ENCODE measurements around the gene NID1. TPM values are rescaled to one million over a fixed set of nuclear protein-coding genes. Genes with fewer than 3 reads are reported as not detected.

Gene NID1
- total RNA-seq, 1 experiment from 2014 or later = 0.32 TPM

GRCh38 chr1:236013330-236013729 is 51.6 kb downstream of the NID1 start:
- H3K9me2 ChIP-seq (ENCODE audit: insufficient read depth) = no peaks in the 10 kb centered on the region
- H3K4me2 ChIP-seq (ENCODE audit: low read length) = no peak overlapping the region
- no peak for ATAC-seq
- H3K9ac ChIP-seq (ENCODE audit: low read length) = no peak overlapping the region
- no peak overlapping the region for H3K27ac ChIP-seq (ENCODE audit: low read depth, low read length)
- no peak for DNase-seq (ENCODE audit: low read depth, low spot score)
- peaks cover 0 to 10% of the 10 kb centered on the region in 2 experiments; a peak in 1 of 4 replicates for H3K4me1 ChIP-seq (ENCODE audit: control insufficient read depth in 1 of 2, insufficient read depth in 2 of 2, low read length in 2 of 2)
- BruUV-seq (replicated peaks) = no TSS peak
- no peak overlapping the region for H2AFZ ChIP-seq (ENCODE audit: low read depth, low read length, poor library complexity, severe bottlenecking)
- CTCF ChIA-PET = no interaction called here
- no peak overlapping the region for H3K4me3 ChIP-seq (replicated peaks in 1 of 2; ENCODE audit: low read depth in 1 of 2, low read length in 2 of 2)
- H4K20me1 ChIP-seq (ENCODE audit: insufficient read depth) = no peaks in the 10 kb centered on the region
- POLR2A ChIA-PET = no interaction called here
- no peaks in the 10 kb centered on the region for H3K27me3 ChIP-seq (ENCODE audit: insufficient read depth, low read length)
- RAD21 ChIA-PET (ENCODE audit: low non-redundant PET in 1 of 2, low total read pairs in 2 of 2, uncharacterized antibody in 2 of 2, unreplicated experiment in 2 of 2) = no interaction called here
- no peaks in the 10 kb centered on the region for H3K79me2 ChIP-seq (ENCODE audit: insufficient read depth, low read length)
- no peaks in the 10 kb centered on the region for H3K9me3 ChIP-seq (ENCODE audit: control insufficient read depth in 1 of 2, insufficient read depth in 1 of 2, low read depth in 1 of 2, low read length in 2 of 2)
- TF ChIP-seq CBX3 (IDR thresholded peaks at IDR 0.05; ENCODE audit: low read depth) (no peak), REST (IDR thresholded peaks at IDR 0.05; ENCODE audit: low read depth) (no peak), ZBTB33 (IDR thresholded peaks at IDR 0.05; ENCODE audit: extremely low read depth, insufficient replicate concordance, low read length) (no peak), RAD21 (IDR thresholded peaks at IDR 0.05; ENCODE audit: low read depth) (no peak)
- intact Hi-C loops (cut with micrococcal nuclease) = no loop called here
- H3K36me3 ChIP-seq (ENCODE audit: control insufficient read depth in 1 of 2, insufficient read depth in 2 of 2, low read length in 2 of 2) = no peaks in the 10 kb centered on the region

Measured in HCT116 (cell line).